Measurements from ENCODE around the gene ELAVL4. TPM values are rescaled to one million over a fixed set of nuclear protein-coding genes. Genes with fewer than 3 reads are reported as not detected.

ELAVL4 gene
- total RNA-seq, 2 experiments from 2014 or later = not detected

DNA sequence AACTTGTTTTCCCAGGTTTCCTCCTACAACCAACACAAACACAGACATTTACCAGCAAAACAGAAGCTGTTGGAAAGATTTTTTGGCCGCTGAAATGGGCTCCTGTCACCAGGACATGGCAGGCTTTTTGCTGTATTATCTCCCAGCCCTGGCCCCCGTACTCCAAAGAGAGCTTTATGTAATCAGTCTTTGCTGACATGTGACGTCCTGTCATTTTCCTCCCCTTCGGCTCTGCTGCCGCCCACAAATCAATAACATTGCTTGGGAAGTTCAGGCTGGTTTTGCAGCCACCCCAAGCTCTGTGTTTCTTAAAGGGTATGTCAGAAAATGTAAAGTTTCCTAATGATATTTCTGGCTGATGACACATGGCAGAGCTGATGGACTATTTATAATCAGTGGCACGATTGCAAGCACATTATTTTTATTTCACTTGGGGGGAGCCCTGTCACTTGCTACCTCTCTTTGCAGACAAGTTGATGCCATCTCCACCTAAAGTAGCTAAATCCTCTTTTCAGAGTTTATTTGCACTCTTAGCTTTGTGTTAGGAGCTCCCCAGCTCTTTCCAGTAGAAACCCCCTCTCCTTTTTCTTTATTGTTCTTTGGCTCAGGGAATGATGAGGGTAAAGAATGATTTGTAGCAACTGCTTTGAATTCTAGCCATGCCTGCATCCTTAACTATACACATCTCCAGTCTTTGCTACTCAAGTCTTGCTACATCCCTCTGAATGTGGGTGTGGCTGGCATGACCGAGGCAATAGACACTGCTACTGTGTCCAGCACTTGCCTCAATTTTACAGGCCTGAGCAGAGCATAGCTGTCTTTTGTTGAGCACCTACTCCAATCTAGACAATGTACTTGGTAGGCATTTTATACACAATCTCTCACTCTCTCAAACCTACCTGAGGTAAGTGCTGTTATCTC lies 67.3 kb downstream of the ELAVL4 start:
- POLR2A ChIA-PET = no interaction called here
- CTCF ChIA-PET = no interaction called here
- Mint-ChIP-seq H3K36me3 (ENCODE audit: low read depth) (no peaks in the 10 kb centered on the region), H3K4me3 (no peak overlapping the region), H3K4me1 (no peaks in the 10 kb centered on the region), H3K9me3 (no peaks in the 10 kb centered on the region), H3K27ac (no peak overlapping the region), H3K27me3 (peaks cover 12% of the 10 kb centered on the region)
- no peak for DNase-seq

DNA sequence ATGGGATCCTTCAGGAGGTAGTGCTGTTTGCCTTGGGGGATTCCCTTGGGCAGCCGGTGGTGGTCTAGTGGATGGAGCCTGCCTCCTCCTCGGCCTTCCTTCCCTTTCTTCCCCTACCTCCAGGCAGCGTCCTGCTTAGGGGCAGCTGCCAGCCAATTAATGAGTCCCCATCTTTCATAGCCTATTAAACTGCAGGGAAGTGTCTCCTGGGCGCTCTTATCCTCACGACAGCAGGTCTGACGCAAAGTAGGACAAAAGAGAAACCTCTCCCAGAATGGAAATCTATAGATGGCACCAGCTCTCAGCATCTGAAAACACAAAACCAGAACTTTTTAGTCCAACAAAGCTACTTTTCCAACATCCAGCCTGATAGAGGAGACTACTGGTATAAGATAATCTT lies 69.3 kb downstream of the ELAVL4 start:
- ChIA-PET POLR2A (no interaction called here), CTCF (no interaction called here)
- no peaks in the 10 kb centered on the region for H3K36me3 Mint-ChIP-seq (ENCODE audit: low read depth)
- H3K9me3 Mint-ChIP-seq = no peaks in the 10 kb centered on the region
- no peaks in the 10 kb centered on the region for H3K4me1 Mint-ChIP-seq
- peaks cover 8% of the 10 kb centered on the region for H3K27me3 Mint-ChIP-seq
- no peak for DNase-seq
- H3K4me3 Mint-ChIP-seq = no peak overlapping the region
- H3K27ac Mint-ChIP-seq = no peak overlapping the region

DNA sequence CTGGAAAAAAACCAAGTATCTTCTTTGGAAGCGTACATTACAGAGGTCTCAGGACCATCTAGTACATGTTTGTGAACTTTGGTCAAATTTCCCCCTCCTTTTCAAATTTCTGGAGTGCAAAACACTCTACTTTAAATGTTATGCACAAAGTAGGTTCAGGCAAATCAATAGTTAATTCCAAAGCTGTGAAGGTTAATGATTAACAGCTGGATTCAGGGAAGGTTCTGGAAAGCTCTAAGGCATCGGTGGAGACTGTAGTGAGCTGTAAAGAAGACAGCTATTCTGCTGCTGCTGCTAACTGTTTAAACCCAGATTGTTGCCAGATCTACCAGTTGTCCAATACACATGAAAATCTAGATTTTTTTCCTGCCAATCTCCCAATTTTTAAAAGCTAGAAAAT lies 70.9 kb downstream of the ELAVL4 start:
- ChIA-PET POLR2A (no interaction called here), CTCF (no interaction called here)
- H3K27me3 Mint-ChIP-seq = peaks cover 7% of the 10 kb centered on the region
- H3K9me3 Mint-ChIP-seq = no peaks in the 10 kb centered on the region
- DNase-seq = no peak
- H3K36me3 Mint-ChIP-seq (ENCODE audit: low read depth) = no peaks in the 10 kb centered on the region
- no peak overlapping the region for H3K27ac Mint-ChIP-seq
- H3K4me3 Mint-ChIP-seq = no peak overlapping the region
- no peaks in the 10 kb centered on the region for H3K4me1 Mint-ChIP-seq

DNA sequence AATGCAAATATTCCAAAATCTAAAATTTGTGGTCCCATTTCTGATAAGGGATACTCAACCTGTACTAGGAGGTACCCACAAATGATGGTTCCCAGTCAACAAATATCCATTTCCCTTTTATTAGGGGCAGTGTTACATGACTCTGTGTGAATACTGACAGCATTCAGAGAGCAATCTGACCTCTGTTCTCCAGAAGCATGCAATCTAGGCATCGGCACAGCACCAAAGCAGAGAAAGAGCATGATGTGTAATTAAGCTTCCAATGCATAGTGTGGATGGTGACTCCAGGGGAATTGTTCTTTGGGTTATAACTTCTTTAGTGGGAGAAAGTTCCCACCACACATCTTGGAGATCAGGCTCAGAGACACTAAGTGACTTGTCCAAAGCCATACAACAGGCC lies 71.6 kb downstream of the ELAVL4 start:
- H3K4me3 Mint-ChIP-seq = no peak overlapping the region
- CTCF ChIA-PET = no interaction called here

DNA sequence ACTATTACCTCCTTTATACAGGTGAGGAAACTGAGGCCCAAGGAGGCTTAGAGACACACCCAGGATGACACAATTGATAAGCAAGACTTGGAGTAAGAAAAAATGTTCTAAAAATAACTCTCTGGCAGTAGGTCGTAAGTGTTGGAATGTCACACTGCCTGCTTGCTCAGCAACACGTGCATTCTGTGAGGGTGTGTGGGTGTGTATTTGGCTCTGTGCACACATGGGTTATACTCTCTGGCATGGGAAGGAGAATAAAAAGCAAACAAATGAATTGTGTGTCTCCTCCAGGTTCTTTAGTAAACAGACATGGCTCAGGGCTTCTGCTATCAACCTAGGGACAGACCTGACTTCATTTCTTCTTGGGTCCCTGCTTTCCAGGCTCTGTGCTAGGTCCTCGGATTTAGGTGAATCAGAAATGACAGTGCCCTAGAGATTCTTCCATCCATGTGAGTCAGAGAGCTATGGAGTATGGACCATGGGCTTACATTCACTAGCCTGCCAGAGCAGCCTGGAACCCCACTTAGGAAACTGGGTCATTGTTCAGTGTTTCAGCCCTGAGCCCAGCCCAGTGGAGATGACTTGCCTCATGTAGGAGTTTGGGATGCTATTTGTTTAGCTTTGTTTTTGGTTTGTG lies 72.4 kb downstream of the ELAVL4 start:
- H3K4me3 Mint-ChIP-seq = no peak overlapping the region
- CTCF ChIA-PET = interaction anchor here (0.6 kb wide), 1 partner anchor 1578 kb away, joined by 4 read pairs; no protein-coding TSS in a partner anchor
- H3K9me3 Mint-ChIP-seq = no peaks in the 10 kb centered on the region
- peaks cover 2% of the 10 kb centered on the region for H3K27me3 Mint-ChIP-seq
- POLR2A ChIA-PET = no interaction called here
- no peak overlapping the region for H3K27ac Mint-ChIP-seq
- no peak for DNase-seq
- H3K4me1 Mint-ChIP-seq = no peaks in the 10 kb centered on the region
- no peaks in the 10 kb centered on the region for H3K36me3 Mint-ChIP-seq (ENCODE audit: low read depth)

More for the DNA sequence above, 71.6 kb downstream of the ELAVL4 start:
- Mint-ChIP-seq H3K27ac (no peak overlapping the region), H3K4me1 (no peaks in the 10 kb centered on the region), H3K27me3 (peaks cover 7% of the 10 kb centered on the region), H3K36me3 (ENCODE audit: low read depth) (no peaks in the 10 kb centered on the region), H3K9me3 (no peaks in the 10 kb centered on the region)
- DNase-seq = no peak
- POLR2A ChIA-PET = interaction anchor here (0.6 kb wide), 1 partner anchor 98 kb away, joined by 3 read pairs; no protein-coding TSS in a partner anchor

DNA sequence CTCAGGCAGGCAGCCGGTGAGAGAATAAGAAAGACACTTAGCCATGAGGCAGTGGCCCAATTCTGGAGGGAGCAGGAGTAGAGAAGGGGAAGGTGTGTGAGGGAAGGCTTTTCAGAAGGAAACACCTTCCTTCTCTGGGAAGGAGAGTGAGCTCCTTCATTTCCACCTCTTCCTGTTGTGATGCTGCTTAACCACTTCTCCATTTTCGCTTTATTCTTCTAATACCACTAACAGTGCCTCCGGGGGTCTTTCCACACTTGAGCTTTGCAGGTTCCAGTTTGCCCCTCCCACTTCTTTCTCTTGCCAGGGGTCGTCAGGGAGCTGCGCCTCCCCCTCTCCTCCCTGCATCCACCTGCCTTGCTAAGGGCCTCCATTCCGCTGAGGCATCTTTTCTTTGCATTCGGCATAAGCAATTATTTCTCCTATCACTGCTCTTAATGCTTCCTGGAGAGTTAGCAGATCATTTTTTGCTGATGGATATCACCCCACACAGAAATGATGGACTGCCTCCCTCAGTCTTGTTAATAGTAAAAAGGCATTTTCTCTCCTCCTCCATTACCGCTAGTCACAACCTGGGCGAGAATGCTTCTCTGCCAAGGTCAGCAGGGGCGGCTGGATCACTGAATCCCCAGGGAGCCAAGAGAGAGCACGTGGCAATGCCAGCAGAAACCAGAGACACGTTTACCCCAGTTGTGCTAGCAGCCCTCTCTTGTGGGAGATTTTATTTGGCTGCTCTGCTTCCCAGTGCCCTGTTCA lies 74.8 kb downstream of the ELAVL4 start:
- Mint-ChIP-seq H3K4me3 (no peak overlapping the region), H3K27ac (no peak overlapping the region), H3K36me3 (ENCODE audit: low read depth) (no peaks in the 10 kb centered on the region), H3K4me1 (no peaks in the 10 kb centered on the region), H3K27me3 (peaks cover 2% of the 10 kb centered on the region), H3K9me3 (no peaks in the 10 kb centered on the region)
- POLR2A ChIA-PET = no interaction called here
- CTCF ChIA-PET = no interaction called here
- DNase-seq = no peak

DNA sequence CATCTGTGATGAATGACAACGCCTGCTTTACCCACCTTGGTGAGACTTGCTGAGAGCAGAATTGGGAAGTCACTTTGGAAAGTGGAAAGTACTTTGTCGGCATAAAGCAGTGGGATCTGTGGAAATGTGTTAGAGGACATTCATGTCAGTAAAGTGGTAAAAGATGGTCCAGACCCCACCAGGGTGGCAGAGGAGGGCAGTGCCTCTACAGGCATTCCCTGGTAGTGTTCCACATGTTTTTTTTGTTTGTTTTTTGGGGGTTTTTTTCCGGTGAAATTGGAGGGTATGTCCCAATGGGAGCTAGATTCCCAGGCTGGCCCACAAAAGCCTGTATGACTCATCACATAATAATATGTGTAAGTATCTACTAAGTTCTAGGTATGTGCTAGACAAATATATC lies 80.6 kb downstream of the ELAVL4 start:
- CTCF ChIA-PET = no interaction called here
- POLR2A ChIA-PET = no interaction called here
- H3K9me3 Mint-ChIP-seq = no peaks in the 10 kb centered on the region

DNA sequence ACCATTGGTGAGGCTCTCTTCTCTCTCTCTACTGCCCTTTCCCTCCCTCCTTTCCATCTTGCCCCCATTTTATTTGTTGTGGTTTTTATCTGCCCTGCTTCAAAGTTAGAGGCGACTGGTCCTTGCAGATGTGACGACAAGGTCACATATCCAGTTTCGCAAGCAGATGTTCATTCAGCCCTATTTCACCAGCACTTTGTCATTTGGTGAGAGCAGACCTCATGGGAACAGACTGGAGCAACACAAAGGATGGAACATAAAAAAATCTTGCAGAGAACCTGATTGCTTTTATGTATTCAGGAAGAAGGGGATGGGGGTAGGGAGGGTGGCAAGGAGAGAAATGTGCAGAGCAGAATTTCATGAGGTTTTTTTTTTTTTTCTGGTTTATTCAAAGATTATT lies 84.3 kb downstream of the ELAVL4 start:
- H3K9me3 Mint-ChIP-seq = no peaks in the 10 kb centered on the region
- DNase-seq = no peak
- no peaks in the 10 kb centered on the region for H3K4me1 Mint-ChIP-seq
- H3K27me3 Mint-ChIP-seq = peaks cover 6% of the 10 kb centered on the region
- ChIA-PET CTCF (no interaction called here), POLR2A (no interaction called here)
- no peak overlapping the region for H3K4me3 Mint-ChIP-seq
- H3K27ac Mint-ChIP-seq = no peak overlapping the region
- no peaks in the 10 kb centered on the region for H3K36me3 Mint-ChIP-seq (ENCODE audit: low read depth)

More for the DNA sequence above, 80.6 kb downstream of the ELAVL4 start:
- Mint-ChIP-seq H3K4me3 (no peak overlapping the region), H3K36me3 (ENCODE audit: low read depth) (no peaks in the 10 kb centered on the region), H3K4me1 (no peaks in the 10 kb centered on the region), H3K27ac (no peak overlapping the region), H3K27me3 (peaks cover 3% of the 10 kb centered on the region)
- DNase-seq = no peak

DNA sequence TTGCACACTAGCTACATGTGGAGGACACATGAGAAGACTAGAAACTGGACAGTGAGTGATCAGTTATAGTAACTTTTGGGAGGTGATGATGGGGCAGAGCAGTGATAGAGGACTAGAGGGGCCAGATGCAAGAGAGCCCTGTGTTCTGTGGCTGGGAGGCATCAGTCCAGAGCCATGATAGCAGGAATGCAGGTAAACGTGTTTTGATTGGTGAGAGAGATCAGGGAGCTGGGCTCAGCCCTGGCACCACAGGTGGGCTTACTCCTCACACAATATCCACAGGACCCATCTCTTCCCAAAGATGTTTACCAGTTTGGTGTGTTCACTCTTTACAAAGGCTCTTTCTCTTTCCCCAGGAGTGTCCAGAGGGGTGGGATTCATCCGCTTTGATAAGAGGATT lies 86.5 kb downstream of the ELAVL4 start:
- Mint-ChIP-seq H3K36me3 (ENCODE audit: low read depth) (no peaks in the 10 kb centered on the region), H3K27ac (no peak overlapping the region), H3K9me3 (no peaks in the 10 kb centered on the region), H3K4me3 (no peak overlapping the region), H3K27me3 (peaks cover 6% of the 10 kb centered on the region), H3K4me1 (no peaks in the 10 kb centered on the region)
- ChIA-PET POLR2A (no interaction called here), CTCF (no interaction called here)
- no peak for DNase-seq

DNA sequence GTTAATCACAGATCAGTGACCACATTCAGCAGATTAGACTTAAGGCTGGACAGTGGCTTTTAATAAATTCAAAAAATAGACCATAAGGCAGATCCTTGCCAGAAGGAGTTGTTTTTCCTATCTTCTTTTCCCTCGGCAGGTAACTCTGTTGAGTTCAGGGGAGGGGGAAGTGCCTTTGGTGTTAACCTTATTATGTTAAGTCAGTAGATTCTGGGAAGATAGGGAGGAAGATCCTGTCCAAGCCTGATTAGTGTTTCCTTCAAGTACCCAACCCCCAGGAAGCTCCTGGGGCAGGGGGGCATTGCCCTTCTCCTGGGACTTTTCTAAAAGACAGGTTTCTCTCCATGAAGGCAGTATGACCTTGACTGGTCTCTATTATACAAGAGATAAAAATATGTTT lies 87.4 kb downstream of the ELAVL4 start:
- no peak for DNase-seq
- H3K27ac Mint-ChIP-seq = no peak overlapping the region

DNA sequence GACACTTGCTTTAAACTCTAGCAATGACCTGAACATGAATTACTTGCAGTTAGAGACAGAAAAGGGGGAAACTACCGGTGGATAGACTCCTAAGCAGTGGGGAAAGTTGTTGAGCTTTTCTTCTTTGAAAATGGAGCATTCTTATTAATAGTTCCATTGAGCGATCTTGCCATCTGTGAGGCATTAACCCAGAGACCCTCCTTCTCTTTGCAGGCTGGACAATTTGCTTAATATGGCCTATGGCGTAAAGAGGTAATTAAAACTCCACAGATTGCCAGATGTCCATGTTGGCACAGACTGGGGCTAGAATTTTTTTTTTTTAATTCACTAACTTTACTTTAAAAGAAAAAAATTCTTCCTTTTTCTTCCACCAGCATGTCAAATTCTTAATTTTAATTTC lies 88.5 kb downstream of the ELAVL4 start:
- H3K36me3 Mint-ChIP-seq (ENCODE audit: low read depth) = no peaks in the 10 kb centered on the region
- ChIA-PET POLR2A (no interaction called here), CTCF (no interaction called here)
- H3K4me3 Mint-ChIP-seq = no peak overlapping the region
- H3K4me1 Mint-ChIP-seq = no peaks in the 10 kb centered on the region
- DNase-seq = no peak
- peaks cover 6% of the 10 kb centered on the region for H3K27me3 Mint-ChIP-seq
- no peaks in the 10 kb centered on the region for H3K9me3 Mint-ChIP-seq
- H3K27ac Mint-ChIP-seq = no peak overlapping the region

More for the DNA sequence above, 87.4 kb downstream of the ELAVL4 start:
- peaks cover 6% of the 10 kb centered on the region for H3K27me3 Mint-ChIP-seq
- no peaks in the 10 kb centered on the region for H3K4me1 Mint-ChIP-seq
- H3K4me3 Mint-ChIP-seq = no peak overlapping the region
- no peaks in the 10 kb centered on the region for H3K36me3 Mint-ChIP-seq (ENCODE audit: low read depth)
- H3K9me3 Mint-ChIP-seq = no peaks in the 10 kb centered on the region
- ChIA-PET POLR2A (no interaction called here), CTCF (no interaction called here)

DNA sequence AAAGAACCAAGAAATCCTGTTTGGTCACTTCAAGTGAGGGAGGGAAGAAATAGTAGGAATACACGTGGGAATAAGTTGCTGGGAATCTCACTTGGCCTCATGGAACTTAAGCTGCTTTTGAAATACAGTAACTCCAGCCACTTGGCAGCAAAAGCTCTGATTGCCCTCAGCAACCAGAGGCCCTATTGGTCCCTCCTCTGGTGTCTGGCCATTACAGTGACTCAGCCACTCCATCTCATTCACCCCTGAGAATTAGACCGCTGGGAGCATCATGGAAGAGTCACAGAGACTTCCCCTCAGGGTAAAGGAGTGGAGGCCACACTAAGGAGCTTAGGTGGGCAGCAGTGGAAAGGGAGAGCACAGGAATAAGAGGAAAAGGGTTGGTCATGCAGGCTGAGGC lies 99.6 kb downstream of the ELAVL4 start:
- Mint-ChIP-seq H3K4me1 (no peaks in the 10 kb centered on the region), H3K36me3 (ENCODE audit: low read depth) (no peaks in the 10 kb centered on the region), H3K9me3 (no peaks in the 10 kb centered on the region), H3K27me3 (no peaks in the 10 kb centered on the region), H3K27ac (no peak overlapping the region), H3K4me3 (no peak overlapping the region)
- ChIA-PET POLR2A (no interaction called here), CTCF (no interaction called here)
- no peak for DNase-seq

DNA sequence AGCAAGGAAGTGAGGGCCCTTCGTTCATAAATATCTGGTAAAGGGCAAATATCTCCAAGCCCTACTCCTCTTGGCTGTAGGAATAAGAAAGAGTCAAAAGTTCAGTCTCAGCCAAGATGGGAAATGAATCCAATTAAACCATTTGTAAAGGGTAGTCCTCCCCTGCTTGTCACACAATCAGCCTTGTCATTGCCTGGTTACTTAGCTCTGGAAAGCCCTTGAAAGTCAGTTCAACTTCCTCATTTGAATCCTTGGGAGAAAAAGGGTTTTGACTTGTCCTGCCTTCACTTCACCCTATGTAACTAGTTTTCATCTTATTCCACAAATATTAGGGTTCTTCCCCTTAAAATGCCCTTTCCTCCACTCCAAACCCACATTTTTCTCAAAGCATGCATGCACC lies 100.0 kb downstream of the ELAVL4 start:
- DNase-seq = no peak
- Mint-ChIP-seq H3K27ac (no peak overlapping the region), H3K36me3 (ENCODE audit: low read depth) (no peaks in the 10 kb centered on the region), H3K9me3 (no peaks in the 10 kb centered on the region), H3K4me1 (no peaks in the 10 kb centered on the region), H3K4me3 (no peak overlapping the region), H3K27me3 (no peaks in the 10 kb centered on the region)
- ChIA-PET POLR2A (no interaction called here), CTCF (no interaction called here)

Data from activated CD4-positive, alpha-beta T cell treated with anti-CD3 and anti-CD28 coated beads, Interleukin-2, amount 10 ng/mL, durations not matched to agents 7 days and 5 days (primary cell).